Skeletal muscle cell (primary cell): ENCODE measurements around the gene POU6F2.

Experiments
- DNase-seq: peaks from one replicate; pipeline ENCODE4 v3.0.0-alpha.2; 2010; ENCODE audit warnings: low read depth
- H3K4me3 ChIP-seq: 2 replicates; pipeline ENCODE4 v1.5.1; 2011; ENCODE audit warnings: low read depth, mild to moderate bottlenecking, control low read depth, low read length, moderate library complexity

The POU6F2 gene

GRCh38 chr7:39504963-39505362 is 527.3 kb downstream of the POU6F2 start:
- no peak for DNase-seq
- H3K4me3 ChIP-seq, result no peak overlapping the region

GRCh38 chr7:39507866-39508551 is 530.3 kb downstream of the POU6F2 start:
- no peak overlapping the region for H3K4me3 ChIP-seq

GRCh38 chr7:39509436-39509835 is 531.7 kb downstream of the POU6F2 start:
- no peak for DNase-seq
- no peak overlapping the region for H3K4me3 ChIP-seq

More at GRCh38 chr7:39507866-39508551, 530.3 kb downstream of the POU6F2 start:
- no peak for DNase-seq

- no peak overlapping the region for H3K4me3 ChIP-seq
- no peak for DNase-seq
Observed at GRCh38 chr7:39509912-39510311, 532.2 kb downstream of the POU6F2 start.

- H3K4me3 ChIP-seq, result no peak overlapping the region
- no peak for DNase-seq
Observed at GRCh38 chr7:39510864-39511354, 533.2 kb downstream of the POU6F2 start.

GRCh38 chr7:39515534-39516228 is 538.0 kb downstream of the POU6F2 start:
- no peak overlapping the region for H3K4me3 ChIP-seq
- DNase-seq, result no peak

GRCh38 chr7:39516498-39516897 is 538.8 kb downstream of the POU6F2 start:
- no peak overlapping the region for H3K4me3 ChIP-seq
- no peak for DNase-seq

GRCh38 chr7:39517240-39517639 is 539.5 kb downstream of the POU6F2 start:
- no peak overlapping the region for H3K4me3 ChIP-seq
- DNase-seq, result no peak
